Measurements from ENCODE around the gene SNHG17.

- TF ChIP-seq POLR2AphosphoS5 (IDR thresholded peaks at IDR 0.05) (no peak), CTCF (IDR thresholded peaks at IDR 0.05 in 8 of 11, conservative IDR thresholded peaks at IDR 0.05 in 3 of 11) (no peak)
Measured at GRCh38 chr20:38445901-38446425, 10.8 kb upstream of the SNHG17 start.
